GM10266 (cell line): ENCODE measurements around the gene DMRTA2.
"Not testable (repeated sequence)": the region's sequence is repeated elsewhere in the genome, so short reads cannot be mapped to it uniquely, and the experiment has no call there.

Experiments
- DNase-seq: peaks from one replicate; pipeline ENCODE4 v3.0.0; 2012; ENCODE audit errors: extremely low spot score
- CTCF ChIP-seq: IDR thresholded peaks from 2 replicates; pipeline ENCODE4 v1.5.1; 2012; ENCODE audit warnings: mild to moderate bottlenecking, low read depth; ENCODE audit not compliant: control insufficient read depth, insufficient read depth; ENCODE audit errors: missing control alignments

The DMRTA2 gene

DNA sequence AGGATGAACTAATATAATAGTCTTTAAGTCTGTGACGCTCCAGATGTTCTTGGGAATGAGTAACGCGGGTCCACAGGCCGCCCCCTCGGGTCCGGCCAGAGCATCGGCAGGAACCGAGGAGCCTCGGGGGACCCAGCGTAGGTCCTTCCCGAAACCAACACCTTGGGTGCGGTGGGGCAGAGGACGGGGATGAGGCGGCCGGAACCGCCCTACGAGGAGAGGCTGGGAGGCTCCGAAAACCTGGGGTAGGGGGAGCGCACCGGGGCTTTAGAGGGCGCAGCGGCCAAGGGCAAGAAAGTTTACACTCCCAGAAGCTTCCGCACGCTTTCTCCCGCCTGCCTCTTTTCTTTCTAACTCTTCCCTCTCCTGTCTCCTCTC, 7.1 kb downstream of the DMRTA2 start:
- no peak for DNase-seq
- no peak for TF ChIP-seq CTCF

DNA sequence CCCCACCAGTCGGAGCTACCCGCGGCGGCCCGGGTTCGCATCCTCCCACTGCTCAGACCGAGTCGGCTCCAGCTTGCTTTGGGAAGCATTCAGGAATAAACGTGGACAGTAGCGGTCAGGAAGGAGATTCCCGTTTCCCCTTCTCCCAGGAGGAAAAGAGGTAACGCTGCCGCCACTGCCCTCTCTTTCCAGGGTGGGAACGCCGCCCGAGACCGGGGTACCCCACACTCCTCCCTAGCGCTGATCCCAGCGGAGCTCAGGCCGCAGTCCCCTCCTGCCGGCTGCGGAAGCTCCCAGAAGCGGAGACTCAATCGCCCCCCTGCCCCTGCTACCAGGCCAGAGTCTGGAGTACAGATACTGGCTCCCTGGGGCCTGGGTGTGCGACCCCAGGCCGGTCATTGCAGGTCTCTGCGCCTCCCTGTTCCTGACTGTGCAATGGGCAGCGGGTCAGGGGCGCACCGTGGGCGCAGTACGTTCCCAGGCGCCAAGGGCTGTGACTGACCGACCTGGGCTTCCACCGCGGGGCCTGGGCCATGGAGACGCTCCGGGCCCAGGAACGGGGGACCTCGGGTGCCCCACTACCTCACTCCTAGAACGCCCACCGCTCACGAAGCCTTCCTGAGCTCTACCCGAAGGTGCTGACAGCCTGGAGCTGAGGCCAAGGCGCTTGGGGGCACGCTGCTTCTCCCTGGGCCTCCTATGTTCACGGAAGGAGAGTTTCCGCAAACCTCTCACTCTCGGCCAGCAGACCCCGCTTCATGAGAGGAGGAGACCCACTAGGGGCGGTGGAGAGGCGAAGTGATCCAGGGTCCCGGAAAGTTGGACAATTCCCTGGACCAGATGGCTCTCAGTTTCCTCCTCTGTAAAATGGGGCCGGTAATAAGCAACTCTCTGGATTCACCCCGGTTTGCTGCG, 7.8 kb downstream of the DMRTA2 start:
- DNase-seq = no peak
- no peak for TF ChIP-seq CTCF

DNA sequence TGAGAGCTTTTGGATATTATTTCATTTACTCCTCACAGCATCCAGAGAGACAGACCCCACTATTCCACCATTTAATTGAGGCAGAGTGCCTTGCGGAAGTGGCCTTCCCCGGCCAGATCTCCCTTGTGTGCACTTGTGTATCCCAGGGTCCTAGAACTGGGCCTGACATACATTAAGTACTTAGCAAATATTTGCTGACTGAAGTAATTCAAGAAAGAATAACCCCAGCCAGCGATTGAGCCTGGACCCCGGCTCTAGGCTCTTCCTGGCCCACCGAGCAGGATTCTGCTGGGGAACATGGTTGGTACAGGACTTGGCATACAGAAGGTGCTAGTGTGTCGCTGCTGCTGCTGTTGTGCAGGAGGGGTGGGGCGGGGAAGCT, 8.4 kb downstream of the DMRTA2 start:
- TF ChIP-seq CTCF = no peak
- DNase-seq = no peak

GRCh38 chr1:50412813-50413476, 10.3 kb downstream of the DMRTA2 start:
- TF ChIP-seq CTCF = no peak
- DNase-seq = no peak

DNA sequence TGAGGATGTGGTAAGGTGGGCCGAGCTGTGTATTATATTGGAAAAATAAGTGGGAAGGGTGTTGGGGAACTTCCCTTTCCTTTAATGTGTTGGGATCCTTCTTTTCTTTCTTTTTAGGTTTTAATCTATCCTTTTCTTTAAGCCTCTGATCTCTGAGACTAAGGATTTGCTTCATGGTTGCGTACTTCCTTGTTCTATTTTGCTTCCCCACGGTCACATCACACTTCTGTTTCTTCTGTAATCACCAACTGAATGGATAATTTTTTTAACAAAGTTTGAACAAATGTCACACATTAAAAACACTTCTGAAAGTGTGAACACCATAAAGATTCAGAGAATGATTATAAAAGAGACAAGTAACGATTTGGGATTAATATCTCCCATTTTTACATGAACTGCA, 17.4 kb downstream of the DMRTA2 start:
- no peak for DNase-seq
- no peak for TF ChIP-seq CTCF

- TF ChIP-seq CTCF = no peak
- no peak for DNase-seq
Measured at GRCh38 chr1:50393522-50394120, 29.6 kb downstream of the DMRTA2 start.

GRCh38 chr1:50381551-50381950, 41.7 kb downstream of the DMRTA2 start:
- not testable (repeated sequence) for DNase-seq
